Subcutaneous abdominal adipose tissue (tissue), 5 donors: ENCODE data around the gene ITGA8.
A peak's percentile ranks its signal among the peaks of the same experiment; 100 is the strongest.
"Not testable (repeated sequence)": the region's sequence is repeated elsewhere in the genome, so short reads cannot be mapped to it uniquely, and the experiment has no call there.

Experiments used
- H3K27ac ChIP-seq: one replicate; pipeline ENCODE4 v1.7.0; 2013; ENCODE audit warnings: low read depth, mild to moderate bottlenecking, inconsistent platforms, low read length, moderate library complexity
- H3K27me3 ChIP-seq, 5 donors: one replicate each; pipeline ENCODE4 v1.7.0; 2013; ENCODE audit warnings: low read length in 5 of 5, inconsistent platforms in 1 of 5; ENCODE audit not compliant: control insufficient read depth in 5 of 5, insufficient read depth in 4 of 5
- H3K36me3 ChIP-seq, 5 donors: one replicate each; pipeline ENCODE4 v1.7.0; 2013; ENCODE audit warnings: low read length in 5 of 5; ENCODE audit not compliant: control insufficient read depth in 5 of 5, insufficient read depth in 5 of 5
- H3K4me1 ChIP-seq, 5 donors: one replicate each; pipeline ENCODE4 v1.7.0; 2013; ENCODE audit warnings: low read length in 5 of 5, mild to moderate bottlenecking in 3 of 5, moderate library complexity in 1 of 5; ENCODE audit not compliant: control insufficient read depth in 5 of 5, insufficient read depth in 5 of 5
- H3K4me3 ChIP-seq, 5 donors: one replicate each; pipeline ENCODE4 v1.7.0; 2013; ENCODE audit warnings: low read length in 5 of 5, low read depth in 1 of 5
- H3K9ac ChIP-seq, 5 donors: one replicate each; pipeline ENCODE4 v1.7.0; 2013; ENCODE audit warnings: low read length in 5 of 5, mild to moderate bottlenecking in 4 of 5, moderate library complexity in 3 of 5
- H3K9me3 ChIP-seq, 5 donors: one replicate each; pipeline ENCODE4 v1.7.0; 2013; ENCODE audit warnings: low read length in 5 of 5; ENCODE audit not compliant: control insufficient read depth in 5 of 5
- donor health status: healthy.
- donor health status: healthy.
- donor health status: healthy.
- donor health status: healthy.
- donor health status: healthy.

ITGA8 gene

DNA sequence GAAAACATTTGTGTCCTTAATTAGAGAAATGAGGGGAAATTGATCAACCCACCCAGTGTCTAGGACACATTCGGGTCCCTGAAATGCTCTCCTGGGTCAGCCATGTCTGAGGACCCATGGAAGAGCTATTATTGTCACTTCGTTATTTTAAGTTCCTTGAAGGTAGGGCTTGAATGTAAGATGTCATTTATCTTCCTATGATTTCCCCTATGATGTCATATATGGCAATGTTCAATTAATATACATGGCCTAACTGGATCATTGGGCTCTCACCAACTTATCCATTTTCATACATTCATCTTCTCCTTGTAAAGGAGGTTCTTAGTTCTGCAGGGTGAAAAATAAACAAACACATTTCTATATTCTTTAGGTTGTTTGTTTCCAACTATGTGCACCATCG, 235.6 kb downstream of the ITGA8 start:
- Histone ChIP-seq H3K9ac (no peak overlapping the region), H3K4me1 (peaks cover 0 to 23% (median 8%) of the 10 kb centered on the region in 5 donors), H3K27me3 (no peaks in the 10 kb centered on the region), H3K4me3 (no peak overlapping the region), H3K9me3 (no peaks in the 10 kb centered on the region), H3K36me3 (no peaks in the 10 kb centered on the region), H3K27ac (no peak overlapping the region)

DNA sequence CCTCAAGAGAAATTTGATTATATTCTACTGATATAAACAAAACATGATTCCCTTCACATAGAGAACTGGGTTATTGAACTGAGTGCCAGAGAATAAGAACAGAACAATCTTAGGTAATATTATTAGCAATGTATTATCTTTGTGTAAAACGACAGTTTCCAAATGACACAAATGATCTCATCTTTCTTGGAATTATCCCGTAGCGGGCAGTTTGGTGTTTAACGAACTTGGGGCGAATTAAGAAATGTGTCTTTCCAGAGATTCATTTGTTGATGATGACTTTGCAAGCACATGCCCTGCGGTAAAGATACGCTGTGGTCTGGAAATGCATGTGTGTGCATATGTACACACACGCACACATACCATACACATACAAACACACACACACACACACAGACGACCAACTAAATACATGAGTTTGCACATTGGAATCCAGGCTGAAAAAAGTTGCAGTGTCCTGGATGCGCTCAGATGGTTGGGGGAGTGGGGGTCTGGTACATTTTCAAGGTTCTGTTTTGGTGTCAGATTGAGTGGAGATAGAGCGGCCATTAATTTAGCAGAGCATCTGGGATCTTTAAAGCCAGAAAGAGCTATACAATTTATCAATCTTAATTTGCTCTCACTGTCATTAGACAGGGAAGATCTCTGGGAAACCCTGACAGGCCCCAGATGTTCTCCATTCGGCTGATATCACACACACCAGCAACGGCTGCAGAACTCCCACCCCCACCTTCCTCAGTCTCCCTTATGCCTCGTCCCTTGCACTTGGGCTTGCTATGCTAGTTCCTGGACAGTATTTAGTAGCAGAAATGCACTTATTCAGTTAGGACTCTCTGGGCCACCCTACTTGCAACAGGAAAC, 236.3 kb downstream of the ITGA8 start:
- Histone ChIP-seq H3K36me3 (no peaks in the 10 kb centered on the region), H3K27ac (no peak overlapping the region), H3K9ac (no peak overlapping the region), H3K27me3 (no peaks in the 10 kb centered on the region), H3K4me3 (no peak overlapping the region), H3K4me1 (peaks cover 0 to 23% (median 8%) of the 10 kb centered on the region in 5 donors), H3K9me3 (no peaks in the 10 kb centered on the region)

DNA sequence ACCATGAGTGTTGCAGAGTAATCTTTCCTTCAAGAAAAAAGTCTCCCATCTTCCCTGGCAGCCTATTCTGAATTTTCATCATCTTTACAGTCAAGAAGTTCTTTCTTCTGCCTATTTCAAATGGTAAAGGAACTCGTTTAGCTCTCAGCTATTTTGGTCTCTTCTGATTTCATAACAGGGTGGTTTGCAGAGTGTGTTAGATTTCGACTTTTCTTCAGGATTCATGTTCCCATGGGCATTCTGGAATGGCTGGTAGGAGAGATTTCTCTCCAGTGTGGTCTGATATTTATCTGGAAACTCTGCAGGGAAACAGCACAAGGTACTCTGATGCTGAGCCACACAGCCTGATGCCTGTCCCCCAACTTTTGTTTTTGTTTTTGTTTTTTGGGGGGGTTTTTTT, 237.6 kb downstream of the ITGA8 start:
- Histone ChIP-seq H3K27ac (no peak overlapping the region), H3K36me3 (no peaks in the 10 kb centered on the region), H3K9ac (no peak overlapping the region), H3K4me1 (peaks cover 0 to 30% (median 9%) of the 10 kb centered on the region in 5 donors), H3K27me3 (no peaks in the 10 kb centered on the region), H3K4me3 (no peak overlapping the region), H3K9me3 (no peaks in the 10 kb centered on the region)

DNA sequence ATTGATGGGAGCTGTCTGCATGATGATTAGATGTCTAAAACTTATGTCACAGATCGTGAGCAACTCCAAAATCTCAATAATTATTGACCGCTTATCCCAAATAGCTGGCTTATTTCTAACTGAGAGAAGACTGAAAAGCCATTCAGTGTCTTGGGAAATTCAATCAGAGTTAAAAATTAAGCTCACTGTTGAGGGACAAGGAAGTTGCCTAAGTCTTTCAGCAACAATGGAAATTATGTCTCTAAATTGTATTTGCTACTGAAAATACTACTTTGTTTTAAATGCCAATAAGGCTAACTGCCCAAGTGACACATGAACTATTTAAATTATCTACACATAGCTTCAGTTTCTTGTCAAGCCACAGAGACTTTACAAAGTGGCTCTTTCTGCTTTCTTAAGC, 240.8 kb downstream of the ITGA8 start:
- H3K9ac ChIP-seq = no peak overlapping the region
- peaks cover 0 to 26% (median 12%) of the 10 kb centered on the region in 5 donors for H3K4me1 ChIP-seq
- H3K27ac ChIP-seq = no peak overlapping the region
- H3K9me3 ChIP-seq = no peaks in the 10 kb centered on the region
- H3K4me3 ChIP-seq = no peak overlapping the region
- no peaks in the 10 kb centered on the region for H3K27me3 ChIP-seq
- H3K36me3 ChIP-seq = no peaks in the 10 kb centered on the region

- Histone ChIP-seq H3K27ac (no peak overlapping the region), H3K4me3 (no peak overlapping the region), H3K9ac (no peak overlapping the region), H3K27me3 (no peaks in the 10 kb centered on the region), H3K4me1 (peaks cover 0 to 27% (median 12%) of the 10 kb centered on the region in 5 donors), H3K9me3 (no peaks in the 10 kb centered on the region), H3K36me3 (no peaks in the 10 kb centered on the region)
Observed at GRCh38 chr10:15478429-15478828, 241.3 kb downstream of the ITGA8 start.

GRCh38 chr10:15476337-15476736, 243.4 kb downstream of the ITGA8 start:
- Histone ChIP-seq H3K36me3 (no peaks in the 10 kb centered on the region), H3K4me3 (no peak overlapping the region), H3K27ac (peak overlapping the region; percentile 59), H3K9me3 (no peaks in the 10 kb centered on the region), H3K4me1 (peaks cover 3 to 37% (median 26%) of the 10 kb centered on the region in 5 donors), H3K27me3 (no peaks in the 10 kb centered on the region), H3K9ac (no peak overlapping the region)

DNA sequence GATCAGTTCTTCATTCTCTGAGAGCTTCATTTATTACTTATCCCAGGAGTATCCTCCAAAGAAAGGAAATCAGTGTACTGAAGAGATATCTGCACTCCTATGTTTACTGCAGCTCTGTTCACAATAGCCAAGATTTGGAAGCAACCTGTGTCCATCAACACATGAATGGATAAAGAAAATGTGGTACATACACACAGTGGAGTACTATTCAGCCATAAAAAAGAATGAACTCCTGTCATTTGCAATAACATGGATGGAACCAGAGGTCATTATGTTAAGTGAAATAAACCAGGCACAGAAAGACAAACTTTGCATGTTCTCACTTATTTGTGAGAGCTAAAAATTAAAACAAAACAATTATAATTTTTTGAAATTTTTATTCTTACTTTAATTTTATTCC, 244.3 kb downstream of the ITGA8 start:
- not testable (repeated sequence) for H3K27ac ChIP-seq, H3K27me3 ChIP-seq, H3K4me3 ChIP-seq, H3K9ac ChIP-seq, H3K9me3 ChIP-seq, H3K36me3 ChIP-seq
- peaks cover 3 to 37% (median 26%) of the 10 kb centered on the region in 5 donors for H3K4me1 ChIP-seq

- H3K36me3 ChIP-seq = no peaks in the 10 kb centered on the region
- H3K27ac ChIP-seq = no peak overlapping the region
- no peak overlapping the region for H3K9ac ChIP-seq
- H3K4me1 ChIP-seq = peaks cover 3 to 37% (median 26%) of the 10 kb centered on the region in 5 donors
- no peaks in the 10 kb centered on the region for H3K9me3 ChIP-seq
- H3K4me3 ChIP-seq = no peak overlapping the region
- H3K27me3 ChIP-seq = no peaks in the 10 kb centered on the region
Observed at GRCh38 chr10:15474671-15475070, 245.1 kb downstream of the ITGA8 start.

DNA sequence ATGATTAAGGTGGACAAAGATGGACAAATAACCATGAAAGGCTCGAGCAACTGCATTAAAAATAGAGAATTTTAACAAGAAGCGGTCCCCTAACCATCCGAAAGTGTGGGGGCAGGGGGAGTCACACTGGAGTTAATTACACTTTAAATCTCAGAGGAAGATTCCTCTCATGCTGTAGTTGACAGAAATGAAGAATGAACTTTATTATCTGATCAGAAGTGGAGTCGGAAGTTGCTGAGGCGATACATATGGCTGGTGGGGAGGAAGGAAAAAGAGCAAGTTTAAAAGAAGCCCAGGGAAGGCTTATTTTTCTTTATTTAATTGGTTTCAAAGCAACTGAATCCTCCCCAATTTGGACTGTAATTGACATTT, 246.3 kb downstream of the ITGA8 start:
- Histone ChIP-seq H3K9me3 (no peaks in the 10 kb centered on the region), H3K27me3 (no peaks in the 10 kb centered on the region), H3K9ac (no peak overlapping the region), H3K27ac (no peak overlapping the region), H3K4me3 (no peak overlapping the region), H3K36me3 (no peaks in the 10 kb centered on the region), H3K4me1 (peaks cover 3 to 37% (median 26%) of the 10 kb centered on the region in 5 donors)

- Histone ChIP-seq H3K4me3 (peak overlapping the region in 1 of 5 donors; percentile 3), H3K4me1 (peaks cover 3 to 33% (median 25%) of the 10 kb centered on the region in 5 donors), H3K9ac (no peak overlapping the region), H3K27me3 (no peaks in the 10 kb centered on the region), H3K36me3 (no peaks in the 10 kb centered on the region), H3K27ac (no peak overlapping the region), H3K9me3 (no peaks in the 10 kb centered on the region)
Observed at GRCh38 chr10:15472431-15473395, 247.0 kb downstream of the ITGA8 start.
